OCI-LY1 (cell line): ENCODE data around the gene RNF151.

Experiments
- H2AFZ ChIP-seq: fragments of 200-600 bp; sonication (generic), shearing (Covaris generic); 2 replicates; pipeline ENCODE4 v1.6.0; 2014; ENCODE audit warnings: antibody characterized with exemption, mild to moderate bottlenecking, low read length
- H3F3A ChIP-seq: fragments of 200-600 bp; sonication (generic), shearing (Covaris generic); 2 replicates; pipeline ENCODE4 v1.6.0; 2014; ENCODE audit warnings: mild to moderate bottlenecking, antibody characterized with exemption, low read length, moderate library complexity; ENCODE audit not compliant: insufficient read depth
- H3K27ac ChIP-seq: fragments of 200-600 bp; sonication (generic); 2 replicates; pipeline ENCODE4 v1.5.1; 2014; ENCODE audit warnings: low read length, mixed run types, mild to moderate bottlenecking, low read depth; ENCODE audit not compliant: poor library complexity, severe bottlenecking
- H3K27me3 ChIP-seq: fragments of 200-600 bp; sonication (generic); 2 replicates; pipeline ENCODE4 v1.6.0; 2014; ENCODE audit warnings: antibody characterized with exemption, mild to moderate bottlenecking, low read length, moderate library complexity; ENCODE audit not compliant: insufficient read depth
- H3K36me3 ChIP-seq: fragments of 200-600 bp; sonication (generic); 2 replicates; pipeline ENCODE4 v1.6.1; 2014; ENCODE audit warnings: mild to moderate bottlenecking, antibody characterized with exemption, low read length, moderate library complexity, mixed read lengths; ENCODE audit not compliant: insufficient read depth
- H3K4me1 ChIP-seq: fragments of 200-600 bp; sonication (generic); 2 replicates; pipeline ENCODE4 v1.5.1; 2014; ENCODE audit warnings: mild to moderate bottlenecking, low read length, moderate library complexity; ENCODE audit not compliant: insufficient read depth, severe bottlenecking
- H3K4me2 ChIP-seq: fragments of 200-600 bp; sonication (generic), shearing (Covaris generic); 2 replicates; pipeline ENCODE4 v1.6.1; 2014; ENCODE audit warnings: low read length
- H3K4me3 ChIP-seq: fragments of 200-600 bp; sonication (generic); 2 replicates; pipeline ENCODE4 v1.5.1; 2014; ENCODE audit warnings: low read length, low read depth, mild to moderate bottlenecking, mixed read lengths; ENCODE audit not compliant: poor library complexity, severe bottlenecking
- H3K79me2 ChIP-seq: fragments of 200-600 bp; shearing (Covaris generic); 2 replicates; pipeline ENCODE4 v1.6.1; 2016; ENCODE audit warnings: mixed run types, low read length, mixed read lengths; ENCODE audit not compliant: insufficient read depth
- H3K9ac ChIP-seq: fragments of 200-600 bp; sonication (generic), shearing (Covaris generic); 2 replicates; pipeline ENCODE4 v1.6.1; 2014; ENCODE audit warnings: mild to moderate bottlenecking, low read length, mixed read lengths
- H3K9me2 ChIP-seq: fragments of 200-600 bp; sonication (generic), shearing (Covaris generic); 2 replicates; pipeline ENCODE4 v1.6.1; 2014; ENCODE audit warnings: low read depth, mild to moderate bottlenecking, low read length, mixed read lengths
- H3K9me3 ChIP-seq: fragments of 200-600 bp; shearing (Covaris generic); 2 replicates; pipeline ENCODE4 v1.6.1; 2014; ENCODE audit warnings: low read length, mixed read lengths
- H4K20me1 ChIP-seq: fragments of 200-600 bp; sonication (generic), shearing (Covaris generic); 2 replicates; pipeline ENCODE4 v1.6.0; 2016; ENCODE audit warnings: mild to moderate bottlenecking, low read length; ENCODE audit not compliant: insufficient read depth
- CTCF ChIP-seq: fragments of 200-600 bp; sonication (generic), shearing (Covaris generic); IDR thresholded peaks from 2 replicates; pipeline ENCODE4 v1.5.1; 2017; ENCODE audit warnings: mild to moderate bottlenecking, antibody characterized with exemption, low read length, moderate library complexity, mixed read lengths
- EZH2 ChIP-seq: fragments of 200-600 bp; sonication (generic), shearing (Covaris generic); IDR thresholded peaks from 2 replicates; pipeline ENCODE4 v1.8.0; 2017; ENCODE audit warnings: borderline replicate concordance, mixed run types, mild to moderate bottlenecking, antibody characterized with exemption, low read length, moderate library complexity, mixed read lengths

Gene RNF151

GRCh38 chr16:2016407-2016922 lies 49.8 kb downstream of the RNF151 start:
- Histone ChIP-seq H3K9me2 (no peaks in the 10 kb centered on the region), H3K79me2 (no peaks in the 10 kb centered on the region), H4K20me1 (no peaks in the 10 kb centered on the region), H3K9me3 (no peaks in the 10 kb centered on the region), H2AFZ (no peak overlapping the region), H3K27ac (no peak overlapping the region), H3K9ac (no peak overlapping the region), H3F3A (no peaks in the 10 kb centered on the region), H3K4me1 (no peaks in the 10 kb centered on the region), H3K36me3 (no peaks in the 10 kb centered on the region), H3K27me3 (no peaks in the 10 kb centered on the region), H3K4me3 (no peak overlapping the region), H3K4me2 (no peak overlapping the region)
- TF ChIP-seq EZH2 (no peak), CTCF (peak; percentile 57)
